Type B pancreatic cell (in vitro differentiated cells): Measurements from ENCODE around the gene CFD. TPM values are rescaled to one million over a fixed set of nuclear protein-coding genes. Genes with fewer than 3 reads are reported as not detected.
"Not testable (repeated sequence)": the region's sequence is repeated elsewhere in the genome, so short reads cannot be mapped to it uniquely, and the experiment has no call there.

ENCODE experiments used
- DNase-seq: peaks from one replicate; pipeline ENCODE4 v3.0.0; 2021; ENCODE audit warnings: mixed read lengths; ENCODE audit not compliant: unreplicated experiment; ENCODE audit errors: extremely low spot score
- H3K27ac Mint-ChIP-seq: 2 replicates; pipeline ENCODE4 v1.8.0; 2021; ENCODE audit warnings: mild to moderate bottlenecking, mixed read lengths
- H3K27me3 Mint-ChIP-seq: 2 replicates; pipeline ENCODE4 v1.8.0; 2021; ENCODE audit warnings: mixed read lengths
- H3K36me3 Mint-ChIP-seq: 2 replicates; pipeline ENCODE4 v1.8.0; 2021; ENCODE audit warnings: mixed read lengths
- H3K4me1 Mint-ChIP-seq: one replicate; pipeline ENCODE4 v1.8.0; 2021; ENCODE audit warnings: mixed read lengths; ENCODE audit not compliant: unreplicated experiment
- H3K4me3 Mint-ChIP-seq: 2 replicates; pipeline ENCODE4 v1.8.0; 2021; ENCODE audit warnings: mild to moderate bottlenecking, mixed read lengths
- H3K9me3 Mint-ChIP-seq: 2 replicates; pipeline ENCODE4 v1.8.0; 2021; ENCODE audit warnings: mixed read lengths
- CTCF ChIP-seq: fragments of 200-600 bp; sonication (generic); conservative IDR thresholded peaks from 2 replicates; pipeline ENCODE4 v1.5.0; 2021; ENCODE audit warnings: antibody characterized with exemption, mild to moderate bottlenecking
- total RNA-seq: library from RNA; stranded (reverse); gene quantifications from 2 replicates; pipeline ENCODE4 v1.2.1, GENCODE V29; 2021; ENCODE audit warnings: low replicate concordance

Gene CFD
- total RNA-seq, 1 donor from 2014 or later = 5.5 TPM

GRCh38 chr19:876089-876488, 16.6 kb downstream of the CFD start:
- no peak for DNase-seq
- Mint-ChIP-seq H3K27me3 (no peaks in the 10 kb centered on the region), H3K4me3 (no peak overlapping the region), H3K27ac (no peak overlapping the region), H3K9me3 (no peaks in the 10 kb centered on the region), H3K4me1 (peaks cover 3% of the 10 kb centered on the region), H3K36me3 (peaks cover 3% of the 10 kb centered on the region)
- no peak for TF ChIP-seq CTCF

- TF ChIP-seq CTCF = no peak
- Mint-ChIP-seq H3K4me1 (no peaks in the 10 kb centered on the region), H3K27me3 (no peaks in the 10 kb centered on the region), H3K36me3 (peaks cover 5% of the 10 kb centered on the region), H3K27ac (no peak overlapping the region), H3K9me3 (no peaks in the 10 kb centered on the region), H3K4me3 (no peak overlapping the region)
- no peak for DNase-seq
Measured at GRCh38 chr19:876780-877314, 17.4 kb downstream of the CFD start.

- not testable (repeated sequence) for H3K4me1 Mint-ChIP-seq, H3K27ac Mint-ChIP-seq, DNase-seq, H3K4me3 Mint-ChIP-seq, H3K9me3 Mint-ChIP-seq, H3K36me3 Mint-ChIP-seq, H3K27me3 Mint-ChIP-seq
Measured at GRCh38 chr19:877992-878660, 18.7 kb downstream of the CFD start.

DNA sequence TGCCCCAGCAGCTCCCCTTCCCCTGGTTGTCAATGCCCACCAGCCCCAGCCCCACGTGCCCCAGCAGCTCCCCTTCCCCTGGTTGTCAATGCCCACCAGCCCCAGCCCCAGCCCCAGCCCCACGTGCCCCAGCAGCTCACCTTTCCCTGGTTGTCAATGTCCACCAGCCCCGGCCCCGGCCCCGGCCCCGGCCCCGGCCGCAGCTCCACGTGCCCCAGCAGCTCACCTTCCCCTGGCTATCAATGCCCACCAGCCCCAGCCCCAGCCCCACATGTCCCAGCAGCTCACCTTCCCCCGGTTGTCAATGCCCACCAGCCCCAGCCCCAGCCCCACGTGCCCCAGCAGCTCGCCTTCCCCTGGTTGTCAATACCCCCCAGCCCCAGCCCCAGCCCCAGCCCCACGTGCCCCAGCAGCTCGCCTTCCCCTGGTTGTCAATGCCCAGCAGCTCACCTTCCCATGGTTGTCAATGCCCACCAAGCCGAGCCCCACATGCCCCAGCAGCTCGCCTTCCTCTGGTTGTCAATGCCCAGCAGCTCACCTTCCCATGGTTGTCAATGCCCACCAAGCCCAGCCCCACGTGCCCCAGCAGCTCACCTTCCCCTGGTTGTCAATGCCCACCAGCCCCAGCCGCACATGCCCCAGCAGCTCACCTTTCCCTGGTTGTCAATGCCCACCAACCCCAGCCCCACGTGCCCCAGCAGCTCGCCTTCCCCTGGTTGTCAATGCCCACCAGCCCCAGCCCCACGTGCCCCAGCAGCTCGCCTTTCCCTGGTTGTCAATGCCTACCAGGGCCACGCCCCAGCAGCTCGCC, 19.5 kb downstream of the CFD start:
- not testable (repeated sequence) for H3K9me3 Mint-ChIP-seq, DNase-seq, H3K27me3 Mint-ChIP-seq, H3K4me3 Mint-ChIP-seq, H3K4me1 Mint-ChIP-seq, H3K27ac Mint-ChIP-seq, H3K36me3 Mint-ChIP-seq

- H3K27me3 Mint-ChIP-seq = no peaks in the 10 kb centered on the region
- no peak for TF ChIP-seq CTCF
- no peak overlapping the region for H3K4me3 Mint-ChIP-seq
- no peaks in the 10 kb centered on the region for H3K4me1 Mint-ChIP-seq
- no peak for DNase-seq
- H3K36me3 Mint-ChIP-seq = peaks cover 5% of the 10 kb centered on the region
- H3K9me3 Mint-ChIP-seq = no peaks in the 10 kb centered on the region
- no peak overlapping the region for H3K27ac Mint-ChIP-seq
Measured at GRCh38 chr19:879711-880438, 20.4 kb downstream of the CFD start.

DNA sequence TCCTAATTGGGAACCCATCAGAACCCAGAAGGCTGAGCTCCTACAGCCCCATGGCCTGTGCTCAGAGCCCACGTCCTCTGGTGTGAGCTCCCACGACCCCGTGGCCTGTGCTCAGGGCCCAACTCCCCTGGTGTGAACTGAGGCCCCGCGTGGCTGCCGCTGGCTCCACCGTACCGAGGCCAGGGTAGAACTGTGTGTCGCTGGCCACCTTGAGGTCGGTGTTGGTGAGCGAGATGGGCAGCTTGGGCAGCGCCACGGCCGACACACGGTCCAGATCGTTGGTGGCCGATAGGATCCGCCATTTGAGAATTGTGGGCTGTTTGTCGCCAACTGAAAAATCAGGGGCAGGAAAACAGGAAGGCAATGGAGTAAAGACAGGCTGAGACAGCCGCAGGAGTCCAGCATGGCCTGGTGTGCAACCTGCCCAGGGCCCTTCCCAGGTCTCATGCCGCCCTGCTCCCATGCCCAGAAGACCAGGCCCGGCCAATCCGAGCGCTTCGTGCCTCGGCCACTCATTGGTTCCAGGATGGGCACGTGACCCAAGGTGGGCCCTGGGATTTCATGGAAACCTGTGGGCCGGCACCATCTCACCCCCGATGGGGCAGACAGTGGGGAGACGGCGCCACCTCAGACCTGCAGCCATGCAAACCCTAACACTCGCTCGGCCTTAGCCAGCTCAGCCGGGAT, 22.1 kb downstream of the CFD start:
- DNase-seq = no peak
- Mint-ChIP-seq H3K4me3 (no peak overlapping the region), H3K4me1 (no peaks in the 10 kb centered on the region), H3K9me3 (no peaks in the 10 kb centered on the region), H3K36me3 (peaks cover 5% of the 10 kb centered on the region), H3K27me3 (no peaks in the 10 kb centered on the region), H3K27ac (no peak overlapping the region)
- no peak for TF ChIP-seq CTCF
